Measurements from ENCODE around the gene CRYL1.

- TF ChIP-seq, protein P1, sequence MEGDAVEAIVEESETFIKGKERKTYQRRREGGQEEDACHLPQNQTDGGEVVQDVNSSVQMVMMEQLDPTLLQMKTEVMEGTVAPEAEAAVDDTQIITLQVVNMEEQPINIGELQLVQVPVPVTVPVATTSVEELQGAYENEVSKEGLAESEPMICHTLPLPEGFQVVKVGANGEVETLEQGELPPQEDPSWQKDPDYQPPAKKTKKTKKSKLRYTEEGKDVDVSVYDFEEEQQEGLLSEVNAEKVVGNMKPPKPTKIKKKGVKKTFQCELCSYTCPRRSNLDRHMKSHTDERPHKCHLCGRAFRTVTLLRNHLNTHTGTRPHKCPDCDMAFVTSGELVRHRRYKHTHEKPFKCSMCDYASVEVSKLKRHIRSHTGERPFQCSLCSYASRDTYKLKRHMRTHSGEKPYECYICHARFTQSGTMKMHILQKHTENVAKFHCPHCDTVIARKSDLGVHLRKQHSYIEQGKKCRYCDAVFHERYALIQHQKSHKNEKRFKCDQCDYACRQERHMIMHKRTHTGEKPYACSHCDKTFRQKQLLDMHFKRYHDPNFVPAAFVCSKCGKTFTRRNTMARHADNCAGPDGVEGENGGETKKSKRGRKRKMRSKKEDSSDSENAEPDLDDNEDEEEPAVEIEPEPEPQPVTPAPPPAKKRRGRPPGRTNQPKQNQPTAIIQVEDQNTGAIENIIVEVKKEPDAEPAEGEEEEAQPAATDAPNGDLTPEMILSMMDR (IDR thresholded peaks at IDR 0.05): peak; percentile 75 to 96 (median 89)
- TF ChIP-seq POLR2AphosphoS5 (IDR thresholded peaks at IDR 0.05; ENCODE audit: insufficient read depth in 1 of 2, low read depth in 1 of 2): peak in 1 of 2 donors; percentile 23
- TF ChIP-seq POLR2A (IDR thresholded peaks at IDR 0.05): no peak
Measured at GRCh38 chr13:20495087-20496023, 30.3 kb downstream of the CRYL1 start.

All from vagina (tissue), 2 donors.